GM23248 (cell line): Measurements from ENCODE around the gene TMEM51.

Experiments
- EZH2 ChIP-seq: fragments of 200-600 bp; sonication (generic); IDR thresholded peaks from 2 replicates; pipeline ENCODE4 v1.6.1; 2018; ENCODE audit warnings: antibody characterized with exemption, mild to moderate bottlenecking; ENCODE audit not compliant: insufficient read depth, poor library complexity, severe bottlenecking
- EZH2phosphoT487 ChIP-seq: fragments of 200-600 bp; sonication (generic); IDR thresholded peaks from 2 replicates; pipeline ENCODE4 v1.6.1; 2018; ENCODE audit warnings: antibody characterized with exemption, moderate library complexity, mild to moderate bottlenecking, low read depth; ENCODE audit not compliant: insufficient read depth

GRCh38 chr1:15186846-15187151, 33.3 kb downstream of the TMEM51 start:
- TF ChIP-seq EZH2phosphoT487 = no peak
- TF ChIP-seq EZH2 = no peak
